ELR (cell line): Measurements from ENCODE around the gene GFPT1.
A peak's percentile ranks its signal among the peaks of the same experiment; 100 is the strongest.

Experiments
- DNase-seq: peaks from one replicate; pipeline ENCODE4 v3.0.0-alpha.2; 2015; ENCODE audit warnings: low read depth

Gene GFPT1

GRCh38 chr2:69316550-69316949, 70.5 kb downstream of the GFPT1 start:
- no peak for DNase-seq

- no peak for DNase-seq
These were observed 71.8 kb downstream of the GFPT1 start for GRCh38 chr2:69315160-69315761.

GRCh38 chr2:69311024-69311416, 76.0 kb downstream of the GFPT1 start:
- DNase-seq: no peak

- no peak for DNase-seq
These were observed 76.7 kb downstream of the GFPT1 start for GRCh38 chr2:69310111-69311023.

GRCh38 chr2:69309351-69310110, 77.5 kb downstream of the GFPT1 start:
- peak; percentile 28 for DNase-seq

GRCh38 chr2:69308338-69308737, 78.7 kb downstream of the GFPT1 start:
- DNase-seq: no peak

- no peak for DNase-seq
These were observed 79.4 kb downstream of the GFPT1 start for GRCh38 chr2:69307579-69308064.

GRCh38 chr2:69306822-69307578, 80.0 kb downstream of the GFPT1 start:
- peak; percentile 91 for DNase-seq

GRCh38 chr2:69306393-69306821, 80.6 kb downstream of the GFPT1 start:
- DNase-seq: no peak

- peak; percentile 18 for DNase-seq
These were observed 81.2 kb downstream of the GFPT1 start for GRCh38 chr2:69305712-69306392.

- DNase-seq: no peak
These were observed 81.9 kb downstream of the GFPT1 start for GRCh38 chr2:69305166-69305565.

GRCh38 chr2:69304656-69305055, 82.4 kb downstream of the GFPT1 start:
- DNase-seq: no peak

GRCh38 chr2:69300650-69301049, 86.4 kb downstream of the GFPT1 start:
- DNase-seq: no peak

GRCh38 chr2:69299772-69300516, 87.1 kb downstream of the GFPT1 start:
- peak; percentile 32 for DNase-seq

- peak; percentile 87 for DNase-seq
These were observed 88.2 kb downstream of the GFPT1 start for GRCh38 chr2:69298862-69299261.

GRCh38 chr2:69298261-69298660, 88.8 kb downstream of the GFPT1 start:
- DNase-seq: peak; percentile 96

- DNase-seq: no peak
These were observed 89.8 kb downstream of the GFPT1 start for GRCh38 chr2:69297216-69297615.

GRCh38 chr2:69296421-69296820, 90.6 kb downstream of the GFPT1 start:
- no peak for DNase-seq

GRCh38 chr2:69292256-69292655, 94.8 kb downstream of the GFPT1 start:
- no peak for DNase-seq

GRCh38 chr2:69291721-69292120, 95.3 kb downstream of the GFPT1 start:
- DNase-seq: no peak
